Measurements from ENCODE around the gene HMCN1. TPM values are rescaled to one million over a fixed set of nuclear protein-coding genes. Genes with fewer than 3 reads are reported as not detected.
A peak's percentile ranks its signal among the peaks of the same experiment; 100 is the strongest.

HMCN1 gene
- total RNA-seq, 1 experiment from 2014 or later = 0.12 TPM

DNA sequence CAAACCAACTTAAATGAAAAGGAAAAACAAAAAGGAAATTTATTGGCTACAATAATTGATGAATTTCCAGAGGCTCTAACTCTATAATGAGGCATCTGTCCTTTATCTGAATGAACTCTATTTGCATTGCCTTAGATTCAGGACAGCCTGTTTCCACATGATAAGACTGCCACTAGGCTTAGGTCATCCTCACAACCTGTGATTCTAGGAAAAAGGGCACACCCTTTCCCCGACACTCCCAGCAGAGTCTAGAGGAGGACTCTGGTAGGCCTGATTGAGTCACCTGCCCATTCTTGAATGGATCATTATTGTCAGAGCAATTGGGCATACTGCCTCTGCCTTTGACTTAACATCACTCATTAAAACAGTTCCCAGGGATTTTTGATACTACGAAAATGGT is 378.1 kb downstream of the HMCN1 start:
- POLR2A ChIA-PET = no interaction called here
- Mint-ChIP-seq H3K9me3 (ENCODE audit: unreplicated experiment) (no peaks in the 10 kb centered on the region), H3K4me3 (ENCODE audit: unreplicated experiment) (no peak overlapping the region), H3K27ac (ENCODE audit: low read depth, unreplicated experiment) (no peak overlapping the region), H3K4me1 (ENCODE audit: insufficient read depth, unreplicated experiment) (no peaks in the 10 kb centered on the region), H3K27me3 (ENCODE audit: insufficient read depth, unreplicated experiment) (no peaks in the 10 kb centered on the region), H3K36me3 (ENCODE audit: insufficient read depth, unreplicated experiment) (no peaks in the 10 kb centered on the region)
- CTCF ChIA-PET = no interaction called here
- DNase-seq (ENCODE audit: unreplicated experiment) = peak; percentile 17
- BruUV-seq (replicated peaks) = no TSS peak
- intact Hi-C loops (cut with micrococcal nuclease) = no loop called here
- TF ChIP-seq, protein P1, sequence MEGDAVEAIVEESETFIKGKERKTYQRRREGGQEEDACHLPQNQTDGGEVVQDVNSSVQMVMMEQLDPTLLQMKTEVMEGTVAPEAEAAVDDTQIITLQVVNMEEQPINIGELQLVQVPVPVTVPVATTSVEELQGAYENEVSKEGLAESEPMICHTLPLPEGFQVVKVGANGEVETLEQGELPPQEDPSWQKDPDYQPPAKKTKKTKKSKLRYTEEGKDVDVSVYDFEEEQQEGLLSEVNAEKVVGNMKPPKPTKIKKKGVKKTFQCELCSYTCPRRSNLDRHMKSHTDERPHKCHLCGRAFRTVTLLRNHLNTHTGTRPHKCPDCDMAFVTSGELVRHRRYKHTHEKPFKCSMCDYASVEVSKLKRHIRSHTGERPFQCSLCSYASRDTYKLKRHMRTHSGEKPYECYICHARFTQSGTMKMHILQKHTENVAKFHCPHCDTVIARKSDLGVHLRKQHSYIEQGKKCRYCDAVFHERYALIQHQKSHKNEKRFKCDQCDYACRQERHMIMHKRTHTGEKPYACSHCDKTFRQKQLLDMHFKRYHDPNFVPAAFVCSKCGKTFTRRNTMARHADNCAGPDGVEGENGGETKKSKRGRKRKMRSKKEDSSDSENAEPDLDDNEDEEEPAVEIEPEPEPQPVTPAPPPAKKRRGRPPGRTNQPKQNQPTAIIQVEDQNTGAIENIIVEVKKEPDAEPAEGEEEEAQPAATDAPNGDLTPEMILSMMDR (IDR thresholded peaks at IDR 0.05; ENCODE audit: unreplicated experiment) = no peak

DNA sequence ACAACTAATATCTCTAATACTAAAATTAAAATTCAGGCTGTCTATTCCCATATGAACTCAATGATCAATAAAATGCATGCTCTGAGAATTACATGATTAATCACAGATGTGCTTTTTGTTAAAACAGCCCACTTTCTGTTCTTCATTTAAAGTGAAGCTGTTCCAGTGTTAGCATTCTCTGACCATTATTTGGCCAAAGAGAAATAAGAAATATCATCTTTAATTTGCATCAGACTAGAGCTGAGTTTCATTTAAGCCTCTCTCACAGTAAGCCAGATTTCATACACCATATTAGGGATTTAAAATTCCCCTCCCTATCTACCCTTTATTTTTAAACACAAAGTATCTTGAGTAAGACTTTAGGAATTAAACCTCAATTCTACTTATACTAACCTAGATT is 379.3 kb downstream of the HMCN1 start:
- Mint-ChIP-seq H3K4me3 (ENCODE audit: unreplicated experiment) (no peak overlapping the region), H3K27me3 (ENCODE audit: insufficient read depth, unreplicated experiment) (no peaks in the 10 kb centered on the region), H3K27ac (ENCODE audit: low read depth, unreplicated experiment) (no peak overlapping the region), H3K4me1 (ENCODE audit: insufficient read depth, unreplicated experiment) (no peaks in the 10 kb centered on the region), H3K36me3 (ENCODE audit: insufficient read depth, unreplicated experiment) (no peaks in the 10 kb centered on the region), H3K9me3 (ENCODE audit: unreplicated experiment) (no peaks in the 10 kb centered on the region)
- intact Hi-C loops (cut with micrococcal nuclease) = no loop called here
- BruUV-seq (replicated peaks) = no TSS peak
- POLR2A ChIA-PET = no interaction called here
- CTCF ChIA-PET = interaction anchor here (1.1 kb wide), 1 partner anchor 21 kb away, joined by 3 read pairs; no protein-coding TSS in a partner anchor
- TF ChIP-seq, protein P1 (IDR thresholded peaks at IDR 0.05; ENCODE audit: unreplicated experiment) = no peak
- DNase-seq (ENCODE audit: unreplicated experiment) = no peak

GRCh38 chr1:186118724-186119123 is 384.5 kb downstream of the HMCN1 start:
- BruUV-seq (replicated peaks) = no TSS peak
- ChIA-PET POLR2A (no interaction called here), CTCF (interaction anchor here (0.7 kb wide), 1 partner anchor 9 kb away, joined by 4 read pairs; no protein-coding TSS in a partner anchor)

DNA sequence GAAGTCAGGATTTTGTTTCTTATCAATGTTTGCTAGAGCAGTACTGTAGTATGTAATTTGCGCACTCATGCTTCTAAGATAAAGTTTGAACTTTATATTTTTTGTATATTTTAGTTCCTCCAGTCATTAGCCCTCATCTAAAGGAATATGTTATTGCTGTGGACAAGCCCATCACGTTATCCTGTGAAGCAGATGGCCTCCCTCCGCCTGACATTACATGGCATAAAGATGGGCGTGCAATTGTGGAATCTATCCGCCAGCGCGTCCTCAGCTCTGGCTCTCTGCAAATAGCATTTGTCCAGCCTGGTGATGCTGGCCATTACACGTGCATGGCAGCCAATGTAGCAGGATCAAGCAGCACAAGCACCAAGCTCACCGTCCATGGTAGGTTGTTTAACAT is 388.6 kb downstream of the HMCN1 start:
- CTCF ChIA-PET = no interaction called here
- H3K9me3 Mint-ChIP-seq (ENCODE audit: unreplicated experiment) = peaks cover 10% of the 10 kb centered on the region
- BruUV-seq (replicated peaks) = no TSS peak
- no peak overlapping the region for H3K27ac Mint-ChIP-seq (ENCODE audit: low read depth, unreplicated experiment)
- H3K4me1 Mint-ChIP-seq (ENCODE audit: insufficient read depth, unreplicated experiment) = no peaks in the 10 kb centered on the region
- POLR2A ChIA-PET = no interaction called here
- intact Hi-C loops (cut with micrococcal nuclease) = no loop called here
- no peak for DNase-seq (ENCODE audit: unreplicated experiment)
- TF ChIP-seq, protein P1 (IDR thresholded peaks at IDR 0.05; ENCODE audit: unreplicated experiment) = no peak
- no peaks in the 10 kb centered on the region for H3K27me3 Mint-ChIP-seq (ENCODE audit: insufficient read depth, unreplicated experiment)
- H3K4me3 Mint-ChIP-seq (ENCODE audit: unreplicated experiment) = no peak overlapping the region
- no peaks in the 10 kb centered on the region for H3K36me3 Mint-ChIP-seq (ENCODE audit: insufficient read depth, unreplicated experiment)

More at GRCh38 chr1:186118724-186119123, 384.5 kb downstream of the HMCN1 start:
- no peak for DNase-seq (ENCODE audit: unreplicated experiment)
- TF ChIP-seq, protein P1 (IDR thresholded peaks at IDR 0.05; ENCODE audit: unreplicated experiment) = no peak
- Mint-ChIP-seq H3K4me3 (ENCODE audit: unreplicated experiment) (no peak overlapping the region), H3K36me3 (ENCODE audit: insufficient read depth, unreplicated experiment) (no peaks in the 10 kb centered on the region), H3K9me3 (ENCODE audit: unreplicated experiment) (peaks cover 10% of the 10 kb centered on the region), H3K27ac (ENCODE audit: low read depth, unreplicated experiment) (no peak overlapping the region), H3K27me3 (ENCODE audit: insufficient read depth, unreplicated experiment) (no peaks in the 10 kb centered on the region), H3K4me1 (ENCODE audit: insufficient read depth, unreplicated experiment) (no peaks in the 10 kb centered on the region)
- intact Hi-C loops (cut with micrococcal nuclease) = no loop called here
